HT1080 (cell line): Measurements from ENCODE around the gene OTULIN. TPM values are rescaled to one million over a fixed set of nuclear protein-coding genes. Genes with fewer than 3 reads are reported as not detected.
A peak's percentile ranks its signal among the peaks of the same experiment; 100 is the strongest.

Experiments
- DNase-seq: peaks from one replicate; pipeline ENCODE4 v3.0.0-alpha.2; 2015; ENCODE audit warnings: low read depth
- polyA plus RNA-seq, 2 experiments: library from polyadenylated mRNA; depleted of rRNA; stranded (reverse); fragments of >200 nt; gene quantifications; 2 replicates each; pipeline ENCODE4 v1.2.3, GENCODE V29; 2015
- total RNA-seq: library from RNA; depleted of rRNA; stranded (reverse); fragments of >200 nt; shearing (Covaris generic); gene quantifications from 2 replicates; pipeline ENCODE4 v1.2.3, GENCODE V29; 2014; rRNA removed

Gene OTULIN
- 27.9 and 33.2 TPM in 2 replicates for total RNA-seq
- 14.4 and 17.5 TPM in 2 replicates for polyA plus RNA-seq (2015; cell fraction: cytosol; rRNA removed)
- polyA plus RNA-seq (2015; cell fraction: nucleus; rRNA removed): 20.7 and 25.2 TPM in 2 replicates

GRCh38 chr5:14664270-14665100, at the start of gene OTULIN:
Gene OTULIN (plus strand): TSS chr5:14664718. CDS start chr5:14664826, 108 bp downstream.
- DNase-seq: peak; percentile 96

- DNase-seq: no peak
These were observed 49.2 kb upstream of the OTULIN start for GRCh38 chr5:14615365-14615764.

GRCh38 chr5:14617441-14617840, 47.1 kb upstream of the OTULIN start:
- DNase-seq: no peak

- no peak for DNase-seq
These were observed 37.2 kb upstream of the OTULIN start for GRCh38 chr5:14627270-14627669.

- peak; percentile 40 for DNase-seq
These were observed 36.2 kb upstream of the OTULIN start for GRCh38 chr5:14628346-14628745.

GRCh38 chr5:14630671-14631070, 33.8 kb upstream of the OTULIN start:
- DNase-seq: no peak

GRCh38 chr5:14635656-14636055, 28.9 kb upstream of the OTULIN start:
- DNase-seq: no peak

GRCh38 chr5:14640765-14641164, 23.8 kb upstream of the OTULIN start:
- DNase-seq: no peak

- DNase-seq: no peak
These were observed 19.8 kb upstream of the OTULIN start for GRCh38 chr5:14644623-14645237.

GRCh38 chr5:14650052-14650451, 14.5 kb upstream of the OTULIN start:
- DNase-seq: no peak

GRCh38 chr5:14655146-14655741, 9.3 kb upstream of the OTULIN start:
- DNase-seq: no peak

GRCh38 chr5:14656898-14657297, 7.6 kb upstream of the OTULIN start:
- DNase-seq: no peak

- no peak for DNase-seq
These were observed 4.5 kb upstream of the OTULIN start for GRCh38 chr5:14659821-14660607.

GRCh38 chr5:14660833-14661232, 3.7 kb upstream of the OTULIN start:
- no peak for DNase-seq

GRCh38 chr5:14662721-14663260, 1.7 kb upstream of the OTULIN start:
- no peak for DNase-seq

- peak; percentile 31 for DNase-seq
These were observed 716 bp upstream of the OTULIN start for GRCh38 chr5:14663734-14664269.

GRCh38 chr5:14665101-14665822, 744 bp downstream of the OTULIN start:
- DNase-seq: peak; percentile 55

GRCh38 chr5:14665949-14666348, 1.4 kb downstream of the OTULIN start:
- DNase-seq: peak; percentile 53

GRCh38 chr5:14666357-14666756, 1.8 kb downstream of the OTULIN start:
- no peak for DNase-seq

GRCh38 chr5:14667290-14667689, 2.8 kb downstream of the OTULIN start:
- DNase-seq: no peak
